Vagina (tissue), 2 donors: ENCODE results near the gene CERCAM.

Experiments used
- POLR2A ChIP-seq, 2 donors: fragments of 450-650 bp; IDR thresholded peaks; one replicate each; pipeline ENCODE4 v1.6.1; 2017; ENCODE audit warnings: antibody characterized with exemption in 2 of 2, mild to moderate bottlenecking in 2 of 2, moderate library complexity in 2 of 2
- TF ChIP-seq, protein P1 (sequence below), 3 experiments: fragments of 450-650 bp in 2 of 3; fragments of 200-600 bp in 1 of 3; sonication (generic) in 1 of 3; IDR thresholded peaks; one replicate each; pipeline ENCODE4 v1.5.1; 2017 to 2019; ENCODE audit warnings: antibody characterized with exemption in 3 of 3, mild to moderate bottlenecking in 2 of 3, moderate library complexity in 2 of 3

DNA sequence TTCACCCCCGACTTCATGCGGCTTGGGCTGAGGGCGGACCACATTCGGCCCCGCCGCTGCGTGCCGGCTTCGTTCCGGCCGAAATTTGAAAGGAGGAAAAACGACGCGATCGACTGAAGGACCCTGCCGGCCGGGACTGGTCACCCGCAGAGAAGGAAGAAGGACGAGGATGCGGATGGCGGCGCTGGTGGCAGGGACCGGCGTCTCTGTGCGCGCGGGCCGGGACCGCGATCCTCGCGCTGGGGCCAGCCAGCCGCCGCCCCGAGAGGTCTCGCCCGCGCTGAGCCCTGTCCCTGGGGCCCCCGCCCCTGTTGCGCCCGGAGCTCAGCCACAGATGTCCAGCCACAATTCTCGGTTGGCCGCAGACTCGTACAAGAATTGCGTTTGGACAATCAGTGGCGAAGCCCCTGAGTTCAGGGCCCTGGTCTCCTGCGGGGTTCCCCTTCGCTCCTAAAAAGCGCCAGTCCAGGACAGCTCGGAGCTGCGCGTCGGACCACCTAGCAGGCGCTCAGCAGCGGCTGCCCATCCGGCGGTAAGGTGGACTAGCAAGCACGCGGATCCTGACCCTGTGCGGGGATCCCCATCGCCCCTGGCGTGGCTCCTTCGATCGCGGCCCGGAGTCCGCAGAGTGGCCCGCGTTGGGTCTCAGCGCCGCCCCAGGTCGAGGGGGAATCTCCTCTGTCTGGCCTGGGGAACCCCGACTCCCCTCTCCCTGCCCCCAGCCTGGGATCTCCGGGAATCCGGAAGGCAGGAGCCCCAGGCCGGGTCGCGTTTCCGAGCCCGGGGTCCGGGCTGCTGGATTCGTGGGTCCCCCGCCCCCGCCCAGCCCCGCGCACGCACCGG lies 28.1 kb upstream of the CERCAM start:
- TF ChIP-seq, protein P1, sequence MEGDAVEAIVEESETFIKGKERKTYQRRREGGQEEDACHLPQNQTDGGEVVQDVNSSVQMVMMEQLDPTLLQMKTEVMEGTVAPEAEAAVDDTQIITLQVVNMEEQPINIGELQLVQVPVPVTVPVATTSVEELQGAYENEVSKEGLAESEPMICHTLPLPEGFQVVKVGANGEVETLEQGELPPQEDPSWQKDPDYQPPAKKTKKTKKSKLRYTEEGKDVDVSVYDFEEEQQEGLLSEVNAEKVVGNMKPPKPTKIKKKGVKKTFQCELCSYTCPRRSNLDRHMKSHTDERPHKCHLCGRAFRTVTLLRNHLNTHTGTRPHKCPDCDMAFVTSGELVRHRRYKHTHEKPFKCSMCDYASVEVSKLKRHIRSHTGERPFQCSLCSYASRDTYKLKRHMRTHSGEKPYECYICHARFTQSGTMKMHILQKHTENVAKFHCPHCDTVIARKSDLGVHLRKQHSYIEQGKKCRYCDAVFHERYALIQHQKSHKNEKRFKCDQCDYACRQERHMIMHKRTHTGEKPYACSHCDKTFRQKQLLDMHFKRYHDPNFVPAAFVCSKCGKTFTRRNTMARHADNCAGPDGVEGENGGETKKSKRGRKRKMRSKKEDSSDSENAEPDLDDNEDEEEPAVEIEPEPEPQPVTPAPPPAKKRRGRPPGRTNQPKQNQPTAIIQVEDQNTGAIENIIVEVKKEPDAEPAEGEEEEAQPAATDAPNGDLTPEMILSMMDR (IDR thresholded peaks at IDR 0.05), result no peak
- TF ChIP-seq POLR2A (IDR thresholded peaks at IDR 0.05), result no peak
